Activated CD4-positive, alpha-beta T cell treated with anti-CD3 and anti-CD28 coated beads, Interleukin-2, Interleukin-4, amounts not matched to agents 100 ng/mL and 50 ng/mL, durations not matched to agents 16 hours and 8 hours (primary cell): Measurements from ENCODE around the gene PHGDH.
"Not testable (repeated sequence)": the region's sequence is repeated elsewhere in the genome, so short reads cannot be mapped to it uniquely, and the experiment has no call there.

Experiments used
- DNase-seq: peaks from one replicate; pipeline ENCODE4 v3.0.0-alpha.2; 2020; ENCODE audit warnings: low spot score

Gene PHGDH

DNA sequence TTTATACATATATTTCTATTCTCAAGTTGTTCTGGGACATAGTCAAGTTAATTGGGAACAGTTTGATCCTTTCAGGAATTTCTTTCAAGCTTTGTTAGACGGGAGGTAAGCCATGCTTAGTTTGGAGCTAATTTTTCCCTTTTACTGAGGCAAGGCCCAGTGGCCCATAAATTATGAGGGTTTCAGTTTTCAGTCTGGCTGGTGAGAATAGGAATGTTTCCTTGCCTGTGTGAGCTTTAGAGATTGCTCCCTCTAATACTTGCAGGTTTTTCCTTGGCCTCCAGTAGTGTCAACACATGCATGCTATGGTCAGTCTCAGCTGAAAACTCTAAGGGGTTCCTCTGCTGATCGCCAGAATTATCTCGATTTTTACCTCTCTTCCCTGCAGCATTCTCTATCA is 14.1 kb upstream of the PHGDH start:
- DNase-seq, result no peak

GRCh38 chr1:119700326-119700725 is 11.4 kb upstream of the PHGDH start:
- DNase-seq, result no peak

DNA sequence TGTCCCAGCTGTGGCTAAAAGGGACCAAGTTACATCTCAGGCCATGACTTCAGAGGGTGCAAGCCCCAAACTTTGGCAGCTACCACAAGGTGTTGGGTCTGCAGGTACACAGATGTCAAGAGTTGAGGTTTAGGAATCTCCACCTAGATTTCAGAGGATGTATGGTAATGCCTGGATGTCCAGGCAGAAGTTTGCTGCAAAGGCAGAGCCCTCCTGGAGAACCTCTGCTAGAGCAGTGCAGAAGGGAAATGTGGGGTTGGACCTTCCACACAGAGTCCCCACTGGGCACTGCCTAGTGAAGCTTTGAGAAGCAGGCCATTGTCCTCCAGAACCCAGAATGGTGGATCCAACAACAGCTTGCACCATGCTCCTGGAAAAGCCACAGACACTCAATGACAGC is 10.1 kb upstream of the PHGDH start:
- DNase-seq, result no peak

- DNase-seq, result no peak
Measured at GRCh38 chr1:119702384-119702783, 9.3 kb upstream of the PHGDH start.

DNA sequence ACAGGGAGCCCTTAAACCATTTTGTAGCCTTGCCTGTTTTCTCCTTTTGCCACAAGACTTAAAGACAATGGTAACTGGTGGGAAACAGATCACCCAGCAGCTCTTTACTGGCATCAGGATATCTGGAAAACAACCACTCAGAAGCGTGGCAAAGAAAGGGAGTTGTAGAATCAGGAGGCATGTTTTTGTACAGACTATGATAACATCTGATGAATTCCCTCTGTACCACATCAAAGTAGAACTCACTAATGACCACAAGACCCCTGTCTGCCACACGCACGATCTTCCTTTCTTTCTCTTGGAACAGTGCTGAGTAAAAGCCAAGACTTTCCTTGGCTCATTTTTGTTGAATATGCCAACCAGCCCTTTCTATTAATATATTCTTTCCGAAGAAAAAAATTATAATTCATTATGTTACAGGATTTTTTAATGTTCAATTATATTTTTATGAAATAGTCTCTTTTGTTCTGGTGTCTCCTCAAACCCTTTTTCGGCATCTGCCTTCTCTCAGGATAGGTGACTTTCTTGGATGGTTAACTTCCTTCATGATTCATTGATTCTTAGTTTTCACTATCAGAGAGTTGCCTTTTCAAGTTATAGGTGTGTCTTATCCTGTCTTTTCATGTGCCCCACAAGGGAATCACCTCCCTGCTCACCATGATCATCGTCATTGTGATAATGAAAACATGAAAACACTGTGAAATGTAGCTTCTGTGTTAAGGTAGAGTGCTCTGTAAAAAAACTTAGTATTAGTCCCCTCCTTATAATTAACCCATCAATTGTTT is 7.9 kb upstream of the PHGDH start:
- no peak for DNase-seq

DNA sequence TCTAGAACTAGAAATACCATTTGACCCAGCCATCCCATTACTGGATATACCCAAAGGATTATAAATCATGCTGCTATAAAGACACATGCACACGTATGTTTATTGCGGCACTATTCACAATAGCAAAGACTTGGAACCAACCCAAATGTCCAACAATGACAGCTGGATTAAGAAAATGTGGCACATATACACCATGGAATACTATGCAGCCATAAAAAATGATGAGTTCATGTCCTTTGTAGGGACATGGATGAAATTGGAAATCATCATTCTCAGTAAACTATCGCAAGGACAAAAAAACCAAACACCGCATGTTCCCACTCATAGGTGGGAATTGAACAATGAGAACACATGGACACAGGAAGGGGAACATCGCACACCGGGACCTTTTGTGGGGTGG is 5.1 kb upstream of the PHGDH start:
- DNase-seq, result not testable (repeated sequence)

DNA sequence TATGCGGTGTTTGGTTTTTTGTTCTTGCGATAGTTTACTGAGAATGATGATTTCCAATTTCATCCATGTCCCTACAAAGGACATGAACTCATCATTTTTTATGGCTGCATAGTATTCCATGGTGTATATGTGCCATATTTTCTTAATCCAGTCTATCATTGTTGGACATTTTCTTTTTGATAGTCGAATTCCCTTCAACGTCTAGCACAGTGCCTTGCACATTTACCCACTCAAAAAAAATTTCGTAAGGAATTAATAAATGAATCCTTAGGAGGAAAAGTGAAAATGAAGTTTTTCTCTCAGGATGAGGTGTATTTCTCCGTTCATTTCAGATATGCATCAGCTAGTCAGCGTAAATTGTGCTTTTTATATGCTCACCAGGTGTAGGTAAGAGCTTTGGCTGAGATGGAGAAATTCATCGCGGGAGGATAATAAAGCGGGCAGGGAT is 354 bp upstream of the PHGDH start:
- not testable (repeated sequence) for DNase-seq

DNA sequence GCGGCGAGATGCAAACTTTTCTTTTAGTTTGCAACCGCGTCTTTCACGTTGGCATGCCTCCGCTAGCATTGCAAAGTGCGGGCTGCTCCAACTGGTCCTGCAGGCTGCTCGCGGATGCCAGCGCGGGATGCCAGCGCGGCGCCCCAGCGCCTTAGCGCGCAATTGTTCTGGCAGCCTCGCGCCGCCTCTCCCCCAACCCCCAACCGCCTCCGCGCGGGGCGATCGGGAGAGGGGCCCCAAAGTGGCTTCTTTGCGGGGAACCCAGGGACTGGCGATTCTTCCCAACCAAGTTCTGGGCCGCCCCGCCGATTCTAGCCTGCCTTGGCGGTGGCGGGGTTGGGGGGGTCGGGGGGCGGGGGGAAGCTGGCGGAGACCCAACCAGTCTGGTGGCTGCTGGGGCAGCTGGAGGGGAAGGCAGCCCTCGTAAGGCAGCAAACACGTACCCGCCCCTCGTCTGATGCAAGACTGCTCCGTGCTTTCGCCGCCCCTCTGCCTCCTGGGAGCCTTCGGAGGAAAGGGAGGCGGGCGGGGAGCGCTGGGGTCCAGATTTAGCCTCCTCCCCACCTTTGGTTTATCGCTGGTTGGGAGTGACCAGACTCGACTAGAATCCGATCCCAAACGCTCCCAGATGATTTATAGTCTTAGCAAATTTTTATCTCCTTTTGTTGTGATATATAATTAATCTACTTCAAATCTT is 756 bp downstream of the PHGDH start:
- DNase-seq, result peak; percentile 62

DNA sequence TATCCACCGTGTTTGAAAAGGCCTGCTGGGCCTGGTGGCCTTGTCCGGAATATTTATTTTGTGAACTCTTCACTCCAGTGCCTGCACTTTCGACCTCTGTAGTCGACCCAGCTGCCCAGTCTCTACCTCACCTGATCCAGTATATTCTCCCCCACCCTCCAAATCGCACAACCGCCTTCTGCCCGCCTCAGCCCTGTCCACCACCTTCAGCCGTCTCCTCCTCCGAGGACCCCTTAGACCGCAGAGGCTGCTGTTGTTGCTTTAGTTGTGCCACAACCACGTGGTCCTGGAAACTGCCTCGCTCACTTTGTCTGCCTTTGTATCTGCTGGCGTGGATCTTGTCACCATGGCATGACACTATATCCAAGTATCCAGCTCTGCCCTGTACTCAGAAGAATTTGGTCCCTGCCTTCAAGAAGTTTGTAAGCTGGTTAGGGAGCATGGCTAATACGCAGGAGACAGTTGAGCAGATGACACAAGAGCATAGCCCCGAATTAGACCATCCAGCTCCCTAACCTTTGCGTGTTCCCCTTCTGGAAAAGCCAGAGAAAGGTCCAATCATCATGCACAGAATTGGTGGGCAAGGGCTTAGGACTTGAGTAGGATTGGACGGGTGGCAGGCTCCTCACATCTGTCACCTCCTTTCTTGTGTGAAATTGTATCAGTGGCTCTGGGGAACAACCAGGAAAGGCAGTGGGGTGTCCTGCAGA is 1.5 kb downstream of the PHGDH start:
- DNase-seq, result no peak

GRCh38 chr1:119713749-119714456 is 2.2 kb downstream of the PHGDH start:
- no peak for DNase-seq

GRCh38 chr1:119714583-119714982 is 2.8 kb downstream of the PHGDH start:
- no peak for DNase-seq

DNA sequence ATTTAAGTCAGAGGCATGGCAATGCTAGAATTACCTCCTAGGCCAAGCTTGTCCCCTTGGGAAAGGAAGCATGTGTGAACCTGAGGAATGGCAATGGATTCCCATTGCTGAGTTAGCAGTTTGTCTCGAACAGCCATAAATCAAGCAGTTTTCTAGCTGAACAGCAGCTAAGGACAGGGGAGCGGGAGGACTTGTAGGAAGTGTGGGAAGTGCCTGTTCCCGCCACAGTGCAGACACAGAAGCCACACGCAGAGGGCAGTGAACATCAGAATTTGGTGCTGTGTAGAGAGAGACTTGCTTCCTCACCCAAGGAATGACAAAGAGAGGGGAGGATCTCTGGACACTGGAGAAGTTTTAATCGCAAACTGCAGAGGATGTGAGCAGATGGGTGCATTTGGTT is 3.8 kb downstream of the PHGDH start:
- no peak for DNase-seq

DNA sequence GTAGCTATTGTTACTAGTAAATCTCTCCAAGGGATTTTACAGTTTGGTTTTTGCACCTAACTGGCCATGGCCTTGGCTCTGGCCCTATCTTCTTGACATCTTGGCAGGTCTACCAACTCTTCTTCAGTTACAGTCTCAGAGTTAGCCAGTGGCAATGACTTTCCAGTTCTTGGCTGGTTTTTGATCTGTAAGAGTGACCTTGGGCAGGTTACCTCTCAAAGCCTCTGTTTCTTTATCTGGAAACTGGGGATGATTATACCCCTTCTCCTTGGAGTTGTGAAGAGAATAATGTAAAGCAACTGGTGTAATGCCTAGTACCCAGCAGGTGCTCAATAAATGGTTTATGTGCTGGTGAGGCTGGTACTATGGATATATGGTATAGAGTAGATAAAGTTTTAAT is 6.7 kb downstream of the PHGDH start:
- DNase-seq, result no peak

- DNase-seq, result no peak
Measured at GRCh38 chr1:119718972-119719371, 7.2 kb downstream of the PHGDH start.

GRCh38 chr1:119720866-119721440 is 9.2 kb downstream of the PHGDH start:
- DNase-seq, result no peak

DNA sequence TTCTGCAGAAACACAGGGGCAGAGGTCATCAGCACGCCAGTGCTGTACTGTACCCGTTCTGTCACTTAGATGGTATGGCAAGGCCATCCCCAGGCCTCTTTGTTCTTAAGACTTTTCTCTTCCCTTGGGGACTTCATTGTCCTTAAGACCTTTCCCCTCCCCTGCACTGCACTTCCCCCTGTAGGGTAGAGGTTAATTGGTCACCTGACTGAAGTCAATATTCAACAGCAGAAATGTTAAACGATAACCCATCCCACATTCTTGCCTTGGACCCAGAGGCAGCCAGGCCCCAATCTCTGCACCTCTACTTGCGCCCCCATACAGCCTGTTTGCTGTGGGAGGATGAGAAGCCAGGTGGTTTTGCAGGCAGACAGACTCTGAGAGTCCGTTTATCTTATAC is 10.2 kb downstream of the PHGDH start:
- DNase-seq, result no peak

GRCh38 chr1:119724611-119725218 is 13.0 kb downstream of the PHGDH start:
- no peak for DNase-seq

- no peak for DNase-seq
Measured at GRCh38 chr1:119725626-119726025, 13.9 kb downstream of the PHGDH start.

GRCh38 chr1:119727991-119728390 is 16.3 kb downstream of the PHGDH start:
- DNase-seq, result no peak

GRCh38 chr1:119729044-119729443 is 17.3 kb downstream of the PHGDH start:
- no peak for DNase-seq

- DNase-seq, result no peak
Measured at GRCh38 chr1:119731060-119731459, 19.3 kb downstream of the PHGDH start.
